GM12878 (cell line): ENCODE data around the gene GNB5. TPM values are rescaled to one million over a fixed set of nuclear protein-coding genes. Genes with fewer than 3 reads are reported as not detected.

Experiments used
- ATAC-seq: fragments of 200-7000 bp; cut with Tn5 transposase; 3 replicates; pipeline ENCODE4 v1.9.1; 2020; ENCODE audit warnings: mild to moderate bottlenecking, moderate library complexity
- BruUV-seq: library from RNA; stranded (reverse); fragments of 400-500 nt; replicated peaks from 2 replicates; lab custom pipeline; 2021; lab: Mats Ljungman, UMichigan
- CTCF ChIA-PET: fragments of 300-600 bp; sonication (Branson Sonifier 250); formaldehyde crosslinking; extraction: SDS; loops from one replicate; lab custom pipeline; 2021; ENCODE audit warnings: inconsistent platforms; lab: Yijun Ruan, JAX
- POLR2A ChIA-PET: fragments of 350-600 bp; formaldehyde crosslinking; extraction: SDS; loops from one replicate; lab custom pipeline; 2021; ENCODE audit warnings: inconsistent platforms; lab: Charles Lee
- RAD21 ChIA-PET: fragments of 300-600 bp; sonication (Branson Sonifier 250); formaldehyde crosslinking; loops from one replicate; lab custom pipeline; 2023; ENCODE audit warnings: antibody characterized with exemption; ENCODE audit not compliant: unreplicated experiment; lab: Charles Lee
- SMC1A ChIA-PET: fragments of 300-600 bp; sonication (Branson Sonifier 250); formaldehyde crosslinking; loops from one replicate; lab custom pipeline; 2023; ENCODE audit not compliant: unreplicated experiment, uncharacterized antibody; lab: Charles Lee
- DNase-seq: peaks from one replicate; pipeline ENCODE4 v3.0.0-alpha.2; 2011; ENCODE audit warnings: low read depth, low spot score
- FAIRE-seq: peaks from 3 replicates; lab custom pipeline; 2011; peaks lifted over from hg19 to GRCh38; lab: Jason Lieb, UNC
- H2AFZ ChIP-seq: 2 replicates; pipeline ENCODE4 v1.6.0; 2011; ENCODE audit warnings: low read depth, low read length, control low read depth; ENCODE audit not compliant: control insufficient read depth
- H3K27ac ChIP-seq: 2 replicates; pipeline ENCODE4 v1.5.1; 2011; ENCODE audit warnings: control low read depth; ENCODE audit not compliant: control insufficient read depth, insufficient read depth
- H3K27me3 ChIP-seq, 2 experiments: replicated peaks in 1 of 2; 2 replicates each; pipeline versions ENCODE4 v1.6.0 to v1.6.1; 2011; ENCODE audit warnings: low read length in 1 of 2; ENCODE audit not compliant: control insufficient read depth in 2 of 2, insufficient read depth in 2 of 2
- H3K36me3 ChIP-seq, 2 experiments: 2 replicates each; pipeline ENCODE4 v1.5.1; 2011; ENCODE audit warnings: low read length in 1 of 2; ENCODE audit not compliant: control insufficient read depth in 2 of 2, insufficient read depth in 2 of 2
- H3K4me1 ChIP-seq: 2 replicates; pipeline ENCODE4 v1.6.1; 2011; ENCODE audit warnings: mild to moderate bottlenecking, low read length, moderate library complexity, mixed read lengths; ENCODE audit not compliant: control insufficient read depth, insufficient read depth
- H3K4me2 ChIP-seq: 2 replicates; pipeline ENCODE4 v1.6.0; 2011; ENCODE audit warnings: control low read depth; ENCODE audit not compliant: control insufficient read depth, insufficient read depth
- H3K4me3 ChIP-seq: fragments of 200-600 bp; sonication (generic); 2 replicates; pipeline ENCODE4 v1.5.1; 2016
- H3K79me2 ChIP-seq: 2 replicates; pipeline ENCODE4 v1.6.0; 2011; ENCODE audit warnings: low read length; ENCODE audit not compliant: control insufficient read depth, insufficient read depth
- H3K9ac ChIP-seq: 2 replicates; pipeline ENCODE4 v1.8.0; 2011; ENCODE audit warnings: low read length, control low read depth, mixed read lengths; ENCODE audit not compliant: control insufficient read depth, insufficient read depth
- H3K9me3 ChIP-seq: replicated peaks from 3 replicates; pipeline ENCODE4 v1.5.1; 2011; ENCODE audit warnings: mild to moderate bottlenecking, low read length; ENCODE audit not compliant: control insufficient read depth, insufficient read depth
- H4K20me1 ChIP-seq: 2 replicates; pipeline ENCODE4 v1.6.0; 2011; ENCODE audit not compliant: control insufficient read depth, insufficient read depth
- CBX5 ChIP-seq: sonication (generic); IDR thresholded peaks from 2 replicates; pipeline ENCODE4 v1.6.1; 2016; ENCODE audit warnings: low read depth, moderate library complexity, mild to moderate bottlenecking, inconsistent platforms
- CHD1 ChIP-seq: IDR thresholded peaks from 2 replicates; pipeline ENCODE4 v1.6.1; 2012; ENCODE audit warnings: low read depth, low read length, improper control_type of control experiment
- CHD2 ChIP-seq: IDR thresholded peaks from 2 replicates; pipeline ENCODE4 v1.6.1; 2011; ENCODE audit warnings: low read depth, low read length, improper control_type of control experiment, borderline replicate concordance
- CTCF ChIP-seq, 3 experiments: IDR thresholded peaks in 2 of 3; conservative IDR thresholded peaks in 1 of 3; 2 replicates each; pipeline ENCODE4 v1.5.1; 2011; ENCODE audit warnings: low read depth in 3 of 3, low read length in 3 of 3, mild to moderate bottlenecking in 3 of 3, control low read depth in 2 of 3, moderate library complexity in 2 of 3, inconsistent platforms in 1 of 3, mixed read lengths in 1 of 3; ENCODE audit not compliant: control insufficient read depth in 2 of 3, insufficient read depth in 1 of 3; ENCODE audit errors: extremely low read depth in 1 of 3
- EP300 ChIP-seq, 2 experiments: fragments of 150-350 bp in 1 of 2; IDR thresholded peaks; 2 replicates each; pipeline ENCODE4 v1.6.1; 2011 to 2012; ENCODE audit warnings: low read depth in 2 of 2, low read length in 2 of 2, borderline replicate concordance in 1 of 2, improper control_type of control experiment in 1 of 2, inconsistent platforms in 1 of 2; ENCODE audit not compliant: control insufficient read depth in 1 of 2
- GABPA ChIP-seq: IDR thresholded peaks from 2 replicates; pipeline ENCODE4 v1.6.1; 2014; ENCODE audit warnings: antibody characterized with exemption, low read depth, mild to moderate bottlenecking, inconsistent platforms
- IRF5 ChIP-seq: fragments of 450-650 bp; IDR thresholded peaks from 2 replicates; pipeline ENCODE4 v1.6.1; 2017; ENCODE audit warnings: borderline replicate concordance
- PAX8 ChIP-seq: fragments of 450-650 bp; IDR thresholded peaks from 2 replicates; pipeline ENCODE4 v1.6.1; 2017; ENCODE audit warnings: mild to moderate bottlenecking, moderate library complexity
- POLR2A ChIP-seq: IDR thresholded peaks from 2 replicates; pipeline ENCODE4 v1.6.1; 2011; ENCODE audit warnings: low read depth, mild to moderate bottlenecking, low read length
- RAD21 ChIP-seq: IDR thresholded peaks from 2 replicates; pipeline ENCODE4 v1.6.1; 2011; ENCODE audit warnings: mild to moderate bottlenecking, low read depth, low read length, moderate library complexity; ENCODE audit not compliant: insufficient read depth
- RBBP5 ChIP-seq: fragments of 200-600 bp; sonication (generic); conservative IDR thresholded peaks from 2 replicates; pipeline ENCODE4 v1.6.1; 2016
- RCOR1 ChIP-seq: conservative IDR thresholded peaks from 2 replicates; pipeline ENCODE4 v1.6.1; 2012; ENCODE audit warnings: low read depth, low read length, improper control_type of control experiment
- RELB ChIP-seq: fragments of 450-650 bp; IDR thresholded peaks from 2 replicates; pipeline ENCODE4 v1.6.1; 2017; ENCODE audit warnings: low read depth, mild to moderate bottlenecking, moderate library complexity
- SMC3 ChIP-seq: IDR thresholded peaks from 2 replicates; pipeline ENCODE4 v1.6.1; 2011; ENCODE audit warnings: low read length, improper control_type of control experiment, borderline replicate concordance
- SREBF1 ChIP-seq: IDR thresholded peaks from 2 replicates; pipeline ENCODE4 v1.6.1; 2012; ENCODE audit warnings: mild to moderate bottlenecking, low read length
- STAT1 ChIP-seq: fragments of 450-650 bp; conservative IDR thresholded peaks from 2 replicates; pipeline ENCODE4 v1.6.1; 2014; ENCODE audit warnings: antibody characterized with exemption, mild to moderate bottlenecking
- STAT3 ChIP-seq: IDR thresholded peaks from 2 replicates; pipeline ENCODE4 v1.6.1; 2011; ENCODE audit warnings: low read depth, low read length, improper control_type of control experiment
- TAF1 ChIP-seq: IDR thresholded peaks from 2 replicates; pipeline ENCODE4 v1.6.1; 2011; ENCODE audit warnings: mild to moderate bottlenecking, low read depth, low read length, borderline replicate concordance
- ZNF24 ChIP-seq: fragments of 450-650 bp; IDR thresholded peaks from 2 replicates; pipeline ENCODE4 v1.6.1; 2017; ENCODE audit warnings: antibody characterized with exemption, mild to moderate bottlenecking
- WGBS: methylation state at CpG from one replicate; pipeline ENCODE4 v1.1.6; 2016; ENCODE audit warnings: low lambda C conversion rate; ENCODE audit not compliant: insufficient replicate concordance, insufficient coverage; ENCODE audit errors: missing lambda C conversion rate; 5-methylcytosine and 5-hydroxymethylcytosine counted together
- in situ Hi-C: fragments of 300-500 bp; cut with MboI; formaldehyde crosslinking; loops from 9 replicates; pipeline ENCODE4 v1.14.3; 2018; ENCODE audit warnings: mixed read lengths
- intact Hi-C: fragments of 100-400 bp; cut with micrococcal nuclease; formaldehyde crosslinking; loops from one replicate; pipeline ENCODE4 v1.14.2; 2022; ENCODE audit not compliant: unreplicated experiment
- polyA plus RNA-seq, 11 experiments: library from polyadenylated mRNA; depleted of rRNA in 4 of 11; unstranded in 6 of 11; stranded (reverse) in 5 of 11; fragments of >200 nt; fragmentation: Nextera tagmentation in 4 of 11; fragmentation: Illumina TruSeq in 1 of 11; extraction: Ambion mirVana in 4 of 11; extraction: Trizol in 1 of 11; gene quantifications; 1 replicate in 1 of 11; 2 replicates in 10 of 11; pipeline versions ENCODE4 v1.2.1 to v1.2.3, GENCODE V29; 2011 to 2016; ENCODE audit warnings: inconsistent platforms in 2 of 11, missing spikeins in 2 of 11, low read depth in 1 of 11
- total RNA-seq, 4 experiments: library from RNA; depleted of rRNA in 3 of 4; stranded (reverse); fragments of >200 nt in 3 of 4; fragmentation: Illumina TruSeq in 1 of 4; extraction: Trizol in 1 of 4; gene quantifications; 2 replicates each; pipeline versions ENCODE4 v1.2.1 to v1.2.3, GENCODE V29; 2013 to 2021

The GNB5 gene
- total and polyA plus RNA-seq, 10 of the 15 experiments (the other 5 are each of a cell fraction or from before 2014, with no cell fraction given) = 2.4 to 25.9 (median 15.2) TPM

- no peak for TF ChIP-seq GABPA
- TF ChIP-seq PAX8 = no peak
- no peak for TF ChIP-seq CHD2
Observed at GRCh38 chr15:52184721-52185120, 6.5 kb downstream of the GNB5 start (continued).

GRCh38 chr15:52183562-52184173 is 7.5 kb downstream of the GNB5 start:
- H3K4me2 ChIP-seq = no peak overlapping the region
- H3K36me3 ChIP-seq = no peaks in the 10 kb centered on the region
- H3K27ac ChIP-seq = no peak overlapping the region
- H3K79me2 ChIP-seq = no peaks in the 10 kb centered on the region
- no TSS peak for BruUV-seq
- intact Hi-C loops (loop anchor here (1.0 to 10.0 kb wide), 3 partner anchors 25 to 551 kb away; no protein-coding TSS in a partner anchor), in situ Hi-C loops (no loop called here)
- ChIA-PET RAD21 (interaction anchor here (0.8 to 2.6 kb wide), 16 partner anchors 10 to 280 kb away, joined by 3 to 43 read pairs (median 5); partner anchors contain the start of gene LEO1), CTCF (interaction anchor here (0.7 to 10.0 kb wide), 34 partner anchors 10 to 551 kb away, joined by 3 to 235 read pairs (median 4); no protein-coding TSS in a partner anchor), POLR2A (interaction anchor here (0.5 to 1.0 kb wide), 3 partner anchors 10 to 40 kb away, joined by 3 read pairs; no protein-coding TSS in a partner anchor), SMC1A (interaction anchor here (0.6 to 4.8 kb wide), 28 partner anchors 10 to 552 kb away, joined by 3 to 93 read pairs (median 4); no protein-coding TSS in a partner anchor)
- H2AFZ ChIP-seq = no peak overlapping the region
- no peaks in the 10 kb centered on the region for H3K27me3 ChIP-seq
- peak; percentile 13; the same call in 1 of the 3 replicates for ATAC-seq
- DNase-seq = no peak
- no peak overlapping the region for H3K9ac ChIP-seq
- H3K4me1 ChIP-seq = peaks cover 7% of the 10 kb centered on the region
- no peaks in the 10 kb centered on the region for H4K20me1 ChIP-seq
- FAIRE-seq = peak; percentile 27
- H3K9me3 ChIP-seq = no peaks in the 10 kb centered on the region
- no peak overlapping the region for H3K4me3 ChIP-seq
- 28% methylated on average over 2 of the region's 2 CpGs for WGBS
- no peak for TF ChIP-seq EP300 (IDR thresholded peaks at IDR 0.05; ENCODE audit: borderline replicate concordance in 1 of 2, control insufficient read depth in 1 of 2, low read depth in 2 of 2, low read length in 2 of 2)
- no peak for TF ChIP-seq CHD1
- no peak for TF ChIP-seq RBBP5
- 0 out of 2 replicates have a peak, but pooled peaks have one; percentile 52 for TF ChIP-seq RELB
- no peak for TF ChIP-seq POLR2A
- TF ChIP-seq CTCF (IDR thresholded peaks at IDR 0.05 in 2 of 3, conservative IDR thresholded peaks at IDR 0.05 in 1 of 3; ENCODE audit: control insufficient read depth in 2 of 3, extremely low read depth in 1 of 3, insufficient read depth in 1 of 3, low read depth in 3 of 3, low read length in 3 of 3) = peak; percentile 62 to 74 (median 72)
- TF ChIP-seq STAT3 = no peak
- 0 out of 2 replicates have a peak, but pooled peaks have one; percentile 49 for TF ChIP-seq CBX5
- no peak for TF ChIP-seq SREBF1
- TF ChIP-seq STAT1 = no peak
- TF ChIP-seq RAD21 = peak; percentile 33
- no peak for TF ChIP-seq ZNF24
- TF ChIP-seq IRF5 = no peak
- TF ChIP-seq RCOR1 = no peak
- TF ChIP-seq TAF1 = no peak
- TF ChIP-seq SMC3 = peak; percentile 55; the same call in 1 of the 2 replicates
